Progenitor cell of endocrine pancreas (in vitro differentiated cells): ENCODE results near the gene PHF24. TPM values are rescaled to one million over a fixed set of nuclear protein-coding genes. Genes with fewer than 3 reads are reported as not detected.
"Not testable (repeated sequence)": the region's sequence is repeated elsewhere in the genome, so short reads cannot be mapped to it uniquely, and the experiment has no call there.

Source experiments
- DNase-seq: peaks from one replicate; pipeline ENCODE4 v3.0.0; 2021; ENCODE audit warnings: low spot score; ENCODE audit not compliant: unreplicated experiment
- H3K27ac Mint-ChIP-seq: 2 replicates; pipeline ENCODE4 v1.8.0; 2021; ENCODE audit warnings: mild to moderate bottlenecking, moderate library complexity, mixed read lengths
- H3K27me3 Mint-ChIP-seq: 2 replicates; pipeline ENCODE4 v1.8.0; 2021; ENCODE audit warnings: mixed read lengths
- H3K36me3 Mint-ChIP-seq: 2 replicates; pipeline ENCODE4 v1.8.0; 2022; ENCODE audit warnings: mixed read lengths; ENCODE audit not compliant: insufficient read depth
- H3K4me1 Mint-ChIP-seq: 2 replicates; pipeline ENCODE4 v1.8.0; 2021; ENCODE audit warnings: low read depth, mixed read lengths
- H3K4me3 Mint-ChIP-seq: 2 replicates; pipeline ENCODE4 v1.8.0; 2021; ENCODE audit warnings: low read depth, mild to moderate bottlenecking, moderate library complexity, mixed read lengths
- H3K9me3 Mint-ChIP-seq: 2 replicates; pipeline ENCODE4 v1.8.0; 2021; ENCODE audit warnings: low read depth, mixed read lengths
- long read RNA-seq: library from polyadenylated mRNA; unstranded; transcript quantifications from one replicate; pipeline ENCODE4 v2.0.0, GENCODE V29; 2020
- total RNA-seq: library from RNA; stranded (reverse); gene quantifications from 2 replicates; pipeline ENCODE4 v1.2.1, GENCODE V29; 2021
- TF ChIP-seq, protein P1 (sequence below): fragments of 200-600 bp; sonication (generic); IDR thresholded peaks from one replicate; pipeline ENCODE4 v1.5.0; 2021; ENCODE audit warnings: antibody characterized with exemption, mild to moderate bottlenecking; ENCODE audit not compliant: unreplicated experiment

PHF24 gene
- 0.29 and 0.38 TPM in 2 replicates for total RNA-seq
- long read RNA-seq, partial matches to known transcripts: 0 of 1 reads
- long read RNA-seq, other reads (novel, unspliced or antisense): 1 of 1 reads

DNA sequence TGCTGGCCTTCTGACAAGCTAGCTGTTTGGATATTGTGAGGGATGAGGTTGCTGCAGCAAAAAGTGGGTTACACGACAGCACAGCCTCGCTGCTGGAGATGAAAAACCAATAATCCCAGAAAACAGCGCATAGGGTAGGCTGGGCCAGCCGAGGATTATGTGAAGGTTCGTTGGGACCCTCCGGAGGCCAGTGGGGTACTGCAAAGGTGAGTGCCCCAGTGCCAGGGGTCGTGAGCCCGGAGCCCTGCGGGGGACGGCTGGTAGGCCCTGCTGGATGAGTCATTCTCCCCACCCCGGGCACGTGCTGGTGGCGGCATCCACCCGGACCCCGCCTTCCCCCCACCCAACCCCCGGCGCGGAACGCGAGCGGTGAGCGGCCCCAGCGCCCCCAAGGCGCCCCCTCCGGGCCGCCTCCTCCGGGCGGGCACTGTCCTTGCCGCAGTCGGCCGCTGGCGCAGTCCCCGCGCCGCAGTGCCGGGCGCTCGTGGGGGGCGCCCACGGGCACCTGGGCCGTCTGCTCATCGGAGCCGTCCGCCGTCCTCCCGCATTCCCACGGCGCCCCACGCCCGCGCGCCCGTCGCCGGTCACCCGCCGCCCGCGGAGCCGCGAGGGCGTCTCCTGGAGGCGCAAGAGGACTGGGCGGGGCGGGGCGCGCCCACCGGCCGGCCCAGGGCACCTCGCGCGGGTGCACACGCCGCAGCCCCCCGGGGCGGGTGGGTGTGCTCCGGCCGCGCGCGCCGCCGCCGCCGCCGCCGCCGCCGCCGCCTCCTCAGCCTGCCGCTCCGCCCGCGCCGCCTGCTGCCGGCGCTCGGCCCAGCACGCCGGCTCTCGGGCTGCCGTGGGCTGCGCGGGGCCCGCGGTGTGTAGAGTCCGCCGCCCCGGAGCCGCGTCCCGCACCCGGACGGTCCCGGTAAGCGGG, at the start of gene PHF24:
Gene PHF24, plus strand, starts transcription at position 794 of the 919 bp plus-strand sequence. CDS start 13,014 bp downstream, outside the sequence.
- TF ChIP-seq, protein P1, sequence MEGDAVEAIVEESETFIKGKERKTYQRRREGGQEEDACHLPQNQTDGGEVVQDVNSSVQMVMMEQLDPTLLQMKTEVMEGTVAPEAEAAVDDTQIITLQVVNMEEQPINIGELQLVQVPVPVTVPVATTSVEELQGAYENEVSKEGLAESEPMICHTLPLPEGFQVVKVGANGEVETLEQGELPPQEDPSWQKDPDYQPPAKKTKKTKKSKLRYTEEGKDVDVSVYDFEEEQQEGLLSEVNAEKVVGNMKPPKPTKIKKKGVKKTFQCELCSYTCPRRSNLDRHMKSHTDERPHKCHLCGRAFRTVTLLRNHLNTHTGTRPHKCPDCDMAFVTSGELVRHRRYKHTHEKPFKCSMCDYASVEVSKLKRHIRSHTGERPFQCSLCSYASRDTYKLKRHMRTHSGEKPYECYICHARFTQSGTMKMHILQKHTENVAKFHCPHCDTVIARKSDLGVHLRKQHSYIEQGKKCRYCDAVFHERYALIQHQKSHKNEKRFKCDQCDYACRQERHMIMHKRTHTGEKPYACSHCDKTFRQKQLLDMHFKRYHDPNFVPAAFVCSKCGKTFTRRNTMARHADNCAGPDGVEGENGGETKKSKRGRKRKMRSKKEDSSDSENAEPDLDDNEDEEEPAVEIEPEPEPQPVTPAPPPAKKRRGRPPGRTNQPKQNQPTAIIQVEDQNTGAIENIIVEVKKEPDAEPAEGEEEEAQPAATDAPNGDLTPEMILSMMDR: peak; percentile 8
- DNase-seq: peak; percentile 24
- H3K36me3 Mint-ChIP-seq: no peaks in the 10 kb centered on the region
- peak within 1 kb of the TSS; percentile 69 for H3K4me3 Mint-ChIP-seq
- H3K27me3 Mint-ChIP-seq: peaks cover 59% of the 10 kb centered on the region
- H3K27ac Mint-ChIP-seq: no peak within 1 kb of the TSS
- H3K9me3 Mint-ChIP-seq: no peaks in the 10 kb centered on the region
- peaks cover 4% of the 10 kb centered on the region for H3K4me1 Mint-ChIP-seq

DNA sequence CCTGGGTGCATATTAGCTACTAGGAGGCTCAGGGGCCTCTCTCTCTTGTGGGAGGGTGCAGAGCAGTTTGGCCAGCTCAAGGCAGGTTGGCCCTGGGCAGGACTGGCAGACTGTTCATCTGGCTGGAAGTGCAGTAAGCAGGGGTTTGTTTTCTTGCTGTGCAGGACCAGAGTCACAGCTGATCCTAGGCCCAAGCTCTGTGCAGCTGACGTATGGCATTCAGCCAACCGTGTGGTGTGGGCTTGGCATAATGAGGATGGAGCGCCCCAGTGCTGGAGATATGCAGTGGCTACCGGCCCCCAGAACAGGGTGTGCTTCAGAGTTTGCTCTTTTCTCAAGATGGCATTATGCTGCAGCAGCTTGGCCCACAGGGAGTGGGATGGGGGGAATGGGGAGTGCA, 31.0 kb upstream of the PHF24 start:
- no peak for DNase-seq
- Mint-ChIP-seq H3K4me1 (no peaks in the 10 kb centered on the region), H3K9me3 (peaks cover 16% of the 10 kb centered on the region), H3K27ac (no peak overlapping the region), H3K36me3 (no peaks in the 10 kb centered on the region), H3K27me3 (peaks cover 9% of the 10 kb centered on the region), H3K4me3 (no peak overlapping the region)
- TF ChIP-seq, protein P1: no peak

DNA sequence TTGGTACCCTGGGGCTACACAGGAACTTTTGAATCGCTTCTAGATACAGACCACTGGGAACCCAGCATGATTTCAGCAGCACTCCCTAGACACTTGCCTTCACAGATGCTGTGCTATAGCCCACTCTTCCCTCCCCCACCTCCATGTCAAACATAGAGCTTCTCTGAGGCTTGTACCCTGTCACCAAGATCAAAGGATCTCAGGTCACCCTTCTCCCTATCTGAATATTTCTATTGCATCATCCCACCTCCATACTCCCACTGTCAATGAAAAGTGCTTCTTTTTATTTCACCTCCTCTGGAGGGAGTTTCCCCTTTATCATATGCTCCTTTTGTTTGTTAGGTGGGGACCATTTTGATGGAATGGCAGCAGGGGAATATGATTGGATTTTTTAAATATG, 29.2 kb upstream of the PHF24 start:
- Mint-ChIP-seq H3K9me3 (peaks cover 16% of the 10 kb centered on the region), H3K4me1 (peaks cover under 1% of the 10 kb centered on the region), H3K4me3 (no peak overlapping the region), H3K27me3 (peaks cover 9% of the 10 kb centered on the region), H3K27ac (no peak overlapping the region), H3K36me3 (no peaks in the 10 kb centered on the region)
- TF ChIP-seq, protein P1: no peak
- DNase-seq: no peak

DNA sequence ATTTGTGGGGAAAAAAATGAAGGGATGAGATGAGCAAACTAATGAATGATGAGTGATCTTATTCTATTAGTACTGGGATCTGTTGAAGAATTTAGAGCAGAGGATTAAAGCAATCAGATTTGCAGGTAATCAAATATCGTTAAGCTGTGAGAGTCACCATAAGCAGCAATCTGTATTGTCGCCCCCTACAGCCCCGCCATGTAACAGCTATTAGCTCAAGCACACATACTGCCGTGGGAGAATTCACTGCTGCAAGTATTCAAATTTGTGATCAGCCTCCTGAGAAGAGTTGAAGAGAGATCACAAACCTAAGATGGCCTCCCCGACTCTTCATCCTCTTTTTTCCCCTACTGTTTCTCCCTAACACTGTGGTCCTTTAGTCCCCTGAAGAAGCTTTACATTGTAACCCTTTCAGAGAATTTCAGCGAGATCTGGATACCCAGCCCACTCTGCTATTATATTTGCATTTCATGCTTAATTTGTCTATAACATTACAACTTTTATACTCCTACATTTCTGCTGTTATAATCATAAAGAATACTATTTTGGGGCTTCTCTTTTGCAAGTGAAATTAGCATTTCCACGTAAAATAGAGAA, 28.5 kb upstream of the PHF24 start:
- Mint-ChIP-seq H3K4me3 (no peak overlapping the region), H3K4me1 (peaks cover 5% of the 10 kb centered on the region), H3K9me3 (peaks cover 10% of the 10 kb centered on the region), H3K27me3 (peaks cover 9% of the 10 kb centered on the region), H3K27ac (no peak overlapping the region), H3K36me3 (no peaks in the 10 kb centered on the region)
- TF ChIP-seq, protein P1: peak; percentile 79
- no peak for DNase-seq

DNA sequence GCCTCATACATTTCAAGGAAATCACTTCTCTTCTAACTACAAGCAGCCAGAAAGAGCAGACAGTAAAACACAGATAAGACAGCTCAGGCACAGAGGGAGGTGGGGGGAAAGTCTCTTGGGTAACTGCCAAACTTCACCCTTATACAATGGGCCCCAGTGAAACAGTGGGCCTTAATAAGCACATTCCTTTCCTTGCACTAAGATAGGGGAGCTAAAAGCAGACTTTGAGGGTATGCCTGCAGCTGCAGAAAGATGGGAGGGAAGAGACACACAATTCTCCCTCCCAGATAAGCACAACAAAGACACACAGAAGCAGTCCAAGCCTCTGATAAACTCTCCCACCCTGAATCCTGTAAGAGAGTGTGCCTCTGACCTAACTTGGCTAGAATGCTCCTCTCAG, 18.1 kb upstream of the PHF24 start:
- H3K9me3 Mint-ChIP-seq, H3K36me3 Mint-ChIP-seq: not testable (repeated sequence)

More for the DNA sequence above, 18.1 kb upstream of the PHF24 start:
- H3K27ac Mint-ChIP-seq, H3K27me3 Mint-ChIP-seq, H3K4me1 Mint-ChIP-seq, DNase-seq, H3K4me3 Mint-ChIP-seq: not testable (repeated sequence)
